HCT116 (cell line): ENCODE results near the gene DDX56. TPM values are rescaled to one million over a fixed set of nuclear protein-coding genes. Genes with fewer than 3 reads are reported as not detected.
A peak's percentile ranks its signal among the peaks of the same experiment; 100 is the strongest.

Experiments used
- ATAC-seq: fragments of 200-7000 bp; cut with Tn5 transposase; 2 replicates; pipeline ENCODE4 v1.9.1; 2020; ENCODE audit warnings: mild to moderate bottlenecking, moderate library complexity
- BruUV-seq: library from RNA; stranded (reverse); fragments of 400-500 nt; replicated peaks from 2 replicates; lab custom pipeline; 2021; lab: Mats Ljungman, UMichigan
- CTCF ChIA-PET: fragments of 300-600 bp; sonication (Branson Sonifier 250); formaldehyde crosslinking; loops from one replicate; lab custom pipeline; 2021; ENCODE audit warnings: antibody characterized with exemption; lab: Charles Lee
- POLR2A ChIA-PET: fragments of 300-600, 350-600 bp; sonication (Branson Sonifier 250); formaldehyde crosslinking; loops from one replicate; lab custom pipeline; 2021; ENCODE audit warnings: antibody characterized with exemption; lab: Charles Lee
- RAD21 ChIA-PET, 2 experiments: fragments of 300-600 bp; sonication (Branson Sonifier 250); formaldehyde crosslinking; loops; one replicate each; lab custom pipeline; 2023; ENCODE audit warnings: low total read pairs in 2 of 2; ENCODE audit not compliant: uncharacterized antibody in 2 of 2, unreplicated experiment in 2 of 2, low non-redundant PET in 1 of 2; lab: Charles Lee
- DNase-seq: peaks from one replicate; pipeline ENCODE4 v3.0.0-alpha.2; 2010; ENCODE audit warnings: low read depth, low spot score
- H2AFZ ChIP-seq: fragments of 200-600 bp; shearing (Covaris generic), sonication (generic); 2 replicates; pipeline ENCODE4 v1.6.1; 2017; ENCODE audit warnings: low read depth, mixed run types, mixed read lengths, antibody characterized with exemption, low read length; ENCODE audit not compliant: poor library complexity, severe bottlenecking
- H3K27ac ChIP-seq: 2 replicates; pipeline ENCODE4 v1.5.1; 2012; ENCODE audit warnings: low read depth, low read length
- H3K27me3 ChIP-seq: fragments of 200-600 bp; sonication (generic); 2 replicates; pipeline ENCODE4 v1.6.1; 2016; ENCODE audit warnings: mixed run types, low read length, mixed read lengths; ENCODE audit not compliant: insufficient read depth
- H3K36me3 ChIP-seq, 2 experiments: fragments of 200-500 bp in 1 of 2; fragments of 200-600 bp in 1 of 2; sonication (Bioruptor generic) in 1 of 2; sonication (generic) in 1 of 2; 2 replicates each; pipeline versions ENCODE4 v1.5.1 to v1.6.1; 2014 to 2016; ENCODE audit warnings: low read length in 2 of 2, inconsistent platforms in 1 of 2, mixed read lengths in 1 of 2, mixed run types in 1 of 2; ENCODE audit not compliant: insufficient read depth in 2 of 2, control insufficient read depth in 1 of 2
- H3K4me1 ChIP-seq, 2 experiments: fragments of 200-600 bp in 1 of 2; sonication (generic) in 1 of 2; 2 replicates each; pipeline versions ENCODE4 v1.5.1 to v1.6.1; 2012 to 2017; ENCODE audit warnings: low read length in 2 of 2, inconsistent platforms in 1 of 2, mild to moderate bottlenecking in 1 of 2, mixed read lengths in 1 of 2, mixed run types in 1 of 2, moderate library complexity in 1 of 2; ENCODE audit not compliant: insufficient read depth in 2 of 2, control insufficient read depth in 1 of 2
- H3K4me2 ChIP-seq: fragments of 200-600 bp; sonication (generic); 2 replicates; pipeline ENCODE4 v1.6.1; 2017; ENCODE audit warnings: mixed run types, low read length, mixed read lengths
- H3K4me3 ChIP-seq, 2 experiments: fragments of 200-600 bp in 1 of 2; sonication (generic) in 1 of 2; replicated peaks in 1 of 2; 2 replicates each; pipeline ENCODE4 v1.5.1; 2011 to 2016; ENCODE audit warnings: low read length in 2 of 2, control low read depth in 1 of 2, low read depth in 1 of 2, mild to moderate bottlenecking in 1 of 2, mixed read lengths in 1 of 2, mixed run types in 1 of 2
- H3K79me2 ChIP-seq: fragments of 200-600 bp; sonication (generic); 2 replicates; pipeline ENCODE4 v1.6.1; 2017; ENCODE audit warnings: mild to moderate bottlenecking, mixed run types, low read length, moderate library complexity, mixed read lengths; ENCODE audit not compliant: insufficient read depth
- H3K9ac ChIP-seq: fragments of 200-600 bp; sonication (generic); 2 replicates; pipeline ENCODE4 v1.6.1; 2016; ENCODE audit warnings: low read length, mixed read lengths
- H3K9me2 ChIP-seq: fragments of 200-600 bp; sonication (generic), shearing (Covaris generic); 2 replicates; pipeline ENCODE4 v1.6.1; 2017; ENCODE audit warnings: mixed run types, mild to moderate bottlenecking, moderate library complexity; ENCODE audit not compliant: insufficient read depth
- H3K9me3 ChIP-seq, 2 experiments: fragments of 200-500 bp in 1 of 2; fragments of 200-600 bp in 1 of 2; sonication (Bioruptor generic) in 1 of 2; sonication (generic) in 1 of 2; 2 replicates each; pipeline ENCODE4 v1.6.1; 2014 to 2017; ENCODE audit warnings: low read length in 2 of 2, mixed read lengths in 2 of 2, inconsistent platforms in 1 of 2, low read depth in 1 of 2, mild to moderate bottlenecking in 1 of 2, mixed run types in 1 of 2, moderate library complexity in 1 of 2; ENCODE audit not compliant: control insufficient read depth in 1 of 2, insufficient read depth in 1 of 2
- H4K20me1 ChIP-seq: fragments of 200-600 bp; sonication (generic), shearing (Covaris generic); 2 replicates; pipeline ENCODE4 v1.6.1; 2017; ENCODE audit warnings: mixed run types, mild to moderate bottlenecking, moderate library complexity; ENCODE audit not compliant: insufficient read depth
- CBX3 ChIP-seq: IDR thresholded peaks from 2 replicates; pipeline ENCODE4 v1.6.1; 2012; ENCODE audit warnings: low read depth
- CEBPB ChIP-seq: IDR thresholded peaks from 2 replicates; pipeline ENCODE4 v1.6.1; 2012; ENCODE audit warnings: low read depth
- CTCF ChIP-seq, 3 experiments: fragments of 200-600 bp in 1 of 3; sonication (generic) in 1 of 3; IDR thresholded peaks in 2 of 3; conservative IDR thresholded peaks in 1 of 3; 2 replicates each; pipeline ENCODE4 v1.5.1; 2012 to 2017; ENCODE audit warnings: low read depth in 2 of 3, low read length in 2 of 3, antibody characterized with exemption in 1 of 3, borderline replicate concordance in 1 of 3, control low read depth in 1 of 3, mild to moderate bottlenecking in 1 of 3, mixed read lengths in 1 of 3, mixed run types in 1 of 3, moderate library complexity in 1 of 3; ENCODE audit not compliant: insufficient read depth in 1 of 3
- EGR1 ChIP-seq: IDR thresholded peaks from 2 replicates; pipeline ENCODE4 v1.6.1; 2012; ENCODE audit warnings: low read depth
- EZH2 ChIP-seq: fragments of 200-600 bp; sonication (generic); IDR thresholded peaks from 2 replicates; pipeline ENCODE4 v1.6.1; 2017; ENCODE audit warnings: antibody characterized with exemption, mixed run types
- EZH2phosphoT487 ChIP-seq: fragments of 200-600 bp; IDR thresholded peaks from 2 replicates; pipeline ENCODE4 v1.6.1; 2018; ENCODE audit warnings: antibody characterized with exemption, borderline replicate concordance
- FOSL1 ChIP-seq: IDR thresholded peaks from 2 replicates; pipeline ENCODE4 v1.6.1; 2012; ENCODE audit warnings: low read depth
- JUND ChIP-seq: IDR thresholded peaks from 2 replicates; pipeline ENCODE4 v1.6.1; 2012
- MAX ChIP-seq: IDR thresholded peaks from 2 replicates; pipeline ENCODE4 v1.6.1; 2012
- RAD21 ChIP-seq: IDR thresholded peaks from 2 replicates; pipeline ENCODE4 v1.6.1; 2012; ENCODE audit warnings: low read depth, mild to moderate bottlenecking
- REST ChIP-seq: IDR thresholded peaks from 2 replicates; pipeline ENCODE4 v1.6.1; 2012; ENCODE audit warnings: low read depth
- SIN3A ChIP-seq: IDR thresholded peaks from 2 replicates; pipeline ENCODE4 v1.6.1; 2012; ENCODE audit warnings: low read depth
- SP1 ChIP-seq: IDR thresholded peaks from 2 replicates; pipeline ENCODE4 v1.6.1; 2012; ENCODE audit warnings: low read depth
- TCF7L2 ChIP-seq: IDR thresholded peaks from 2 replicates; pipeline ENCODE4 v1.7.0; 2011; ENCODE audit warnings: borderline replicate concordance, inconsistent platforms; ENCODE audit not compliant: insufficient read depth, insufficient read length; ENCODE audit errors: extremely low read depth
- YY1 ChIP-seq: IDR thresholded peaks from 2 replicates; pipeline ENCODE4 v1.6.1; 2011; ENCODE audit warnings: low read length, low read depth, moderate library complexity, mild to moderate bottlenecking; ENCODE audit not compliant: insufficient replicate concordance; ENCODE audit errors: extremely low read depth
- ZFX ChIP-seq: fragments of 450-650 bp; IDR thresholded peaks from 2 replicates; pipeline ENCODE4 v1.6.1; 2017
- intact Hi-C: fragments of 100-400 bp; cut with micrococcal nuclease; formaldehyde crosslinking; loops from 2 replicates; pipeline ENCODE4 v1.10.0; 2022
- total RNA-seq: library from RNA; stranded (reverse); gene quantifications from one replicate; pipeline ENCODE4 v1.2.1, GENCODE V29; 2021; ENCODE audit not compliant: unreplicated experiment

Gene DDX56
- total RNA-seq, 1 experiment from 2014 or later: 119 TPM

GRCh38 chr7:44564606-44565005, 9.1 kb downstream of the DDX56 start:
- H3K4me2 ChIP-seq: no peak overlapping the region
- DNase-seq: no peak
- H3K9me2 ChIP-seq: no peaks in the 10 kb centered on the region
- no peak for ATAC-seq
- RAD21 ChIA-PET: no interaction called here
- H3K4me3 ChIP-seq: no peak overlapping the region
- H3K36me3 ChIP-seq: peaks cover 42 to 46% of the 10 kb centered on the region in 2 experiments
- H3K27ac ChIP-seq: no peak overlapping the region
- no TSS peak for BruUV-seq
- POLR2A ChIA-PET: no interaction called here
- H3K9ac ChIP-seq: no peak overlapping the region
- no peak overlapping the region for H2AFZ ChIP-seq
- TF ChIP-seq SIN3A (0 out of 2 replicates have a peak, but pooled peaks have one; percentile 26), REST (no peak)
- peaks cover 11 to 26% of the 10 kb centered on the region in 2 experiments for H3K4me1 ChIP-seq
- intact Hi-C loops: loop anchor here (1.0 to 5.0 kb wide), 2 partner anchors 217 to 323 kb away; no protein-coding TSS in a partner anchor
- H3K27me3 ChIP-seq: no peaks in the 10 kb centered on the region
- no peaks in the 10 kb centered on the region for H3K9me3 ChIP-seq
- CTCF ChIA-PET: interaction anchor here (0.5 to 3.0 kb wide), 11 partner anchors 9 to 835 kb away, joined by 3 to 21 read pairs (median 6); partner anchors contain the start of genes COA1 and DDX56
- peaks cover 7% of the 10 kb centered on the region; the same call in 1 of the 2 replicates for H4K20me1 ChIP-seq
- peaks cover 28% of the 10 kb centered on the region for H3K79me2 ChIP-seq

- BruUV-seq: TSS peak; percentile 9
- H3K4me1 ChIP-seq: peaks cover 11 to 26% of the 10 kb centered on the region in 2 experiments
- POLR2A ChIA-PET: no interaction called here
- H3K79me2 ChIP-seq: peaks cover 14% of the 10 kb centered on the region
- CTCF ChIA-PET: no interaction called here
- H3K4me2 ChIP-seq: peak overlapping the region; percentile 66
- H2AFZ ChIP-seq: no peak overlapping the region
- intact Hi-C loops: no loop called here
- RAD21 ChIA-PET: no interaction called here
- no peaks in the 10 kb centered on the region for H3K9me3 ChIP-seq
- no peak for DNase-seq
- ATAC-seq: peak; percentile 30
- peaks cover 28 to 32% of the 10 kb centered on the region in 2 experiments; a peak in 3 of 4 replicates for H3K36me3 ChIP-seq
- peak overlapping the region; percentile 1; the same call in 1 of the 2 replicates for H3K9ac ChIP-seq
- H4K20me1 ChIP-seq: peaks cover 7% of the 10 kb centered on the region; the same call in 1 of the 2 replicates
- H3K27ac ChIP-seq: peak overlapping the region; percentile 18
- no peak overlapping the region for H3K4me3 ChIP-seq
- H3K27me3 ChIP-seq: no peaks in the 10 kb centered on the region
- no peaks in the 10 kb centered on the region for H3K9me2 ChIP-seq
- no peak for TF ChIP-seq EGR1
- no peak for TF ChIP-seq SP1
- TF ChIP-seq CBX3: no peak
- no peak for TF ChIP-seq FOSL1
- TF ChIP-seq ZFX: no peak
- no peak for TF ChIP-seq SIN3A
- TF ChIP-seq EZH2phosphoT487: no peak
- TF ChIP-seq MAX: no peak
- no peak for TF ChIP-seq EZH2
- TF ChIP-seq CTCF (IDR thresholded peaks at IDR 0.05 in 2 of 3, conservative IDR thresholded peaks at IDR 0.05 in 1 of 3; ENCODE audit: borderline replicate concordance in 1 of 3, insufficient read depth in 1 of 3, low read depth in 2 of 3, low read length in 2 of 3): no peak
- TF ChIP-seq RAD21: no peak
- TF ChIP-seq YY1: no peak
- no peak for TF ChIP-seq CEBPB
- no peak for TF ChIP-seq TCF7L2
- TF ChIP-seq JUND: no peak
Measured at GRCh38 chr7:44563171-44563679, 10.5 kb downstream of the DDX56 start.
